Trophoblast cell (in vitro differentiated cells and primary cell): ENCODE results near the gene BRK1.
"Not testable (repeated sequence)": the region's sequence is repeated elsewhere in the genome, so short reads cannot be mapped to it uniquely, and the experiment has no call there.

Experiments
- DNase-seq, 2 donors: peaks; one replicate each; pipeline ENCODE4 v3.0.0-alpha.2; 2016
- H2AFZ ChIP-seq: 2 replicates; pipeline ENCODE4 v1.6.1; 2013; ENCODE audit warnings: low read length, moderate library complexity, mild to moderate bottlenecking; ENCODE audit not compliant: insufficient read depth, poor library complexity
- H2AK5ac ChIP-seq: 2 replicates; pipeline ENCODE4 v1.6.1; 2013; ENCODE audit warnings: mild to moderate bottlenecking, low read length
- H2BK120ac ChIP-seq: 2 replicates; pipeline ENCODE4 v1.6.1; 2013; ENCODE audit warnings: low read length, mild to moderate bottlenecking, moderate library complexity; ENCODE audit not compliant: insufficient read depth, poor library complexity
- H2BK12ac ChIP-seq: 2 replicates; pipeline ENCODE4 v1.6.1; 2013; ENCODE audit warnings: mild to moderate bottlenecking, low read length, moderate library complexity
- H2BK5ac ChIP-seq: 2 replicates; pipeline ENCODE4 v1.6.1; 2013; ENCODE audit warnings: low read length, low read depth, moderate library complexity, mild to moderate bottlenecking; ENCODE audit not compliant: poor library complexity
- H3K14ac ChIP-seq: 2 replicates; pipeline ENCODE4 v1.6.1; 2013; ENCODE audit warnings: mild to moderate bottlenecking, low read length
- H3K18ac ChIP-seq: 2 replicates; pipeline ENCODE4 v1.6.1; 2013; ENCODE audit warnings: mild to moderate bottlenecking, low read length
- H3K23ac ChIP-seq: 2 replicates; pipeline ENCODE4 v1.6.1; 2013; ENCODE audit warnings: low read length
- H3K27ac ChIP-seq: 2 replicates; pipeline ENCODE4 v1.5.1; 2013; ENCODE audit warnings: low read depth, mild to moderate bottlenecking, inconsistent platforms, low read length, moderate library complexity
- H3K27me3 ChIP-seq: 2 replicates; pipeline ENCODE4 v1.6.1; 2013; ENCODE audit warnings: inconsistent platforms, mild to moderate bottlenecking, low read length, moderate library complexity; ENCODE audit not compliant: insufficient read depth
- H3K36me3 ChIP-seq, 2 experiments: 1 replicate in 1 of 2; 2 replicates in 1 of 2; pipeline ENCODE4 v1.6.1; 2013; ENCODE audit warnings: low read length in 2 of 2, mild to moderate bottlenecking in 2 of 2, moderate library complexity in 1 of 2; ENCODE audit not compliant: insufficient read depth in 2 of 2, control insufficient read depth in 1 of 2
- H3K4ac ChIP-seq: 2 replicates; pipeline ENCODE4 v1.6.1; 2013; ENCODE audit warnings: low read depth, mild to moderate bottlenecking, low read length, moderate library complexity
- H3K4me1 ChIP-seq, 2 experiments: 1 replicate in 1 of 2; 2 replicates in 1 of 2; pipeline ENCODE4 v1.6.1; 2013; ENCODE audit warnings: low read length in 2 of 2, mild to moderate bottlenecking in 2 of 2, moderate library complexity in 1 of 2; ENCODE audit not compliant: insufficient read depth in 2 of 2, control insufficient read depth in 1 of 2
- H3K4me2 ChIP-seq: 2 replicates; pipeline ENCODE4 v1.6.1; 2013; ENCODE audit warnings: inconsistent platforms, mild to moderate bottlenecking, low read length, moderate library complexity
- H3K4me3 ChIP-seq: 2 replicates; pipeline ENCODE4 v1.5.1; 2013; ENCODE audit warnings: mild to moderate bottlenecking, low read depth, low read length, inconsistent platforms
- H3K79me1 ChIP-seq: one replicate; pipeline ENCODE4 v1.6.1; 2013; ENCODE audit warnings: low read length
- H3K79me2 ChIP-seq: 2 replicates; pipeline ENCODE4 v1.6.1; 2013; ENCODE audit warnings: low read length, mild to moderate bottlenecking; ENCODE audit not compliant: control insufficient read depth, insufficient read depth, poor library complexity
- H3K9ac ChIP-seq: 2 replicates; pipeline ENCODE4 v1.6.1; 2013; ENCODE audit warnings: mild to moderate bottlenecking, low read length
- H3K9me3 ChIP-seq: 2 replicates; pipeline ENCODE4 v1.6.1; 2013; ENCODE audit warnings: low read depth, mild to moderate bottlenecking, control low read depth, inconsistent platforms, low read length; ENCODE audit not compliant: insufficient read depth
- H4K12ac ChIP-seq: 2 replicates; pipeline ENCODE4 v1.6.1; 2013; ENCODE audit warnings: low read depth, mild to moderate bottlenecking, low read length, moderate library complexity
- H4K8ac ChIP-seq: 2 replicates; pipeline ENCODE4 v1.6.1; 2013; ENCODE audit warnings: low read depth, mild to moderate bottlenecking, low read length, moderate library complexity
- H4K91ac ChIP-seq: one replicate; pipeline ENCODE4 v1.6.1; 2013; ENCODE audit warnings: low read depth, mild to moderate bottlenecking, low read length, moderate library complexity
- WGBS: extraction: QIAGEN DNeasy Blood & Tissue Kit; methylation state at CpG from one replicate; pipeline ENCODE4 v1.1.7; 2013; ENCODE audit warnings: missing lambda C conversion rate; ENCODE audit not compliant: insufficient read length, insufficient coverage; ENCODE audit errors: extremely low coverage; 5-methylcytosine and 5-hydroxymethylcytosine counted together

BRK1 gene

DNA sequence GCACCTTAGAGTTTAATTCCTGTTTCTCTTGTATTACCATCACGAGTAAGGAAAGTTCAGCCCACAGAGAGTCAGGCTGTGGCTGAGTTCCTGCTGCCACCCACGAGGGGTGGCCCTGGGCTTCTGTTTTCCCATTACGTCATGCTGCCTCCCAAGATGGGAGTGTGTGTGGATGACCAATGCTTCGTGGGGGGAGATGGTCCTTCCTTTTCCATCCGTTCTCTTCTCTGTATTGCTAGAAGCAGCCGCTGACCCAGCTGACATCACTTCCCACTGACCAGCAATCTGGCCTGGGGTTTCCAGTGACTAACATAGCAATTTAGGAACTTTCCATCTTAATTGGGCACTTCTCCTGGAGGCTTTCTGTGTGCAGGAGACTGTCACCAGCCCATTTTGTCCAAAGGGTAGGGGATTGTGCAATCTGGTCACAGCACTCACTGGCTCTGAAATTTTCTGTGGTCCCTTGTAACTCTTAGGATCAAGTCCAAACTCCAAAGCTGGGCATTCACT is 58.5 kb downstream of the BRK1 start:
- Histone ChIP-seq H2BK5ac (peak overlapping the region; percentile 68), H3K27ac (peak overlapping the region; percentile 27), H3K36me3 (peaks cover 0 to 3% of the 10 kb centered on the region in 2 experiments), H4K12ac (no peak overlapping the region), H2BK12ac (peak overlapping the region; percentile 15), H3K4me3 (no peak overlapping the region), H2AFZ (no peak overlapping the region), H3K4me1 (peaks cover 5 to 8% of the 10 kb centered on the region in 2 experiments), H3K4ac (no peak overlapping the region), H3K79me1 (peaks cover 1% of the 10 kb centered on the region), H3K9ac (no peak overlapping the region), H3K9me3 (peaks cover 6% of the 10 kb centered on the region), H3K79me2 (no peaks in the 10 kb centered on the region), H2BK120ac (no peak overlapping the region), H3K14ac (no peak overlapping the region), H3K23ac (no peak overlapping the region), H4K8ac (no peak overlapping the region), H3K4me2 (no peak overlapping the region), H4K91ac (no peak overlapping the region), H3K27me3 (no peaks in the 10 kb centered on the region), H3K18ac (no peak overlapping the region), H2AK5ac (no peak overlapping the region)
- DNase-seq: peak; percentile 82 to 87
- no CpG with 5 or more reads among the region's 6 CpGs for WGBS

DNA sequence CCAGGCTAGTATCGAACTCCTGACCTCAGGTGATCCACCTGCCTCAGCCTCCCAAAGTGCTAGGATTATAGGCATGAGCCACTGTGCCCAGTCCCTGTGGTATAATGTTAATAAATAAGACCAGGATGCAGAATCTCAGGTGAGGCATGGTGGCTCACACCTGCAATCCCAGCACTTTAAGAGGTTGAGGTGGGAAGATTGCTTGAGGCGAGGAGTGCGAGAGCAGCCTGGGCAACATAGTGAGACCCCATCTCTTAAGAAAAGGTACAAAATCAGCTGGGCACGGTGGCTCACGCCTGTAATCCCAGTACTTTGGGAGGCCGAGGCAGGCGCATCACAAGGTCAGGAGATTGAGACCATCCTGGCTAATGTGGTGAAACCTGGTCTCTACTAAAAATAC is 59.9 kb downstream of the BRK1 start:
- no CpG with 5 or more reads among the region's 7 CpGs for WGBS
- not testable (repeated sequence) for H3K4me2 ChIP-seq, H3K27me3 ChIP-seq, H4K91ac ChIP-seq, H3K18ac ChIP-seq, H2BK12ac ChIP-seq, H2BK120ac ChIP-seq, H2AK5ac ChIP-seq, H3K4me3 ChIP-seq, H3K9ac ChIP-seq, H3K4ac ChIP-seq, DNase-seq, H3K9me3 ChIP-seq, H3K79me1 ChIP-seq, H3K27ac ChIP-seq, H4K12ac ChIP-seq, H4K8ac ChIP-seq, H2AFZ ChIP-seq, H3K14ac ChIP-seq, H3K79me2 ChIP-seq, H3K36me3 ChIP-seq, H2BK5ac ChIP-seq, H3K4me1 ChIP-seq, H3K23ac ChIP-seq

DNA sequence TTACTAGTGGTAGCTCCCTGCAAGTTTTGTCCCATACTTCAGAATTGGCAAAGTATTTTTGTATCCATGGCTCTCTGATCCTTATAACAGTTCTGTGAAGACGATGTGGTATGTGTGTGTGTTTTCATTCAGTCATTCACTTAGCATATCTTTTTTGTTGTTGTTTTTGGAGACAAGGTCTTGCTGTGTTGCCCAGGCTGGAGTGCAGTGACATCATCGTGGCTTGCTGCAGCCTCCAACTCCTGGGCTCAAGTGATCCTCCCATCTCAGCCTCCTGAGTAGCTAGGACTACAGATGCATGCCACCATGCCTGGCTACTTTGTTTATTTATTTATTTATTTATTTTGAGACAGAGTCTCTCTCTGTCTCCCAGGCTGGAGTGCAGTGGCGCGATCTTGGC is 60.7 kb downstream of the BRK1 start:
- H3K23ac ChIP-seq, H3K27me3 ChIP-seq: not testable (repeated sequence)

More for the DNA sequence above, 60.7 kb downstream of the BRK1 start:
- H4K8ac ChIP-seq, H3K9me3 ChIP-seq, DNase-seq, H3K4me3 ChIP-seq, H3K4me1 ChIP-seq, H3K4ac ChIP-seq, H3K27ac ChIP-seq, H4K91ac ChIP-seq, H2AFZ ChIP-seq, H3K79me2 ChIP-seq, H3K18ac ChIP-seq, H3K79me1 ChIP-seq, H2BK120ac ChIP-seq, H3K9ac ChIP-seq, H4K12ac ChIP-seq, H2BK5ac ChIP-seq, H3K36me3 ChIP-seq, H3K14ac ChIP-seq, H2AK5ac ChIP-seq, H2BK12ac ChIP-seq, H3K4me2 ChIP-seq: not testable (repeated sequence)
- no CpG with 5 or more reads among the region's 4 CpGs for WGBS
